HL-60 (cell line): ENCODE results near the gene SPC25.

Experiments
- DNase-seq, 2 experiments: peaks; one replicate each; pipeline ENCODE4 v3.0.0-alpha.2; 2010 to 2020; ENCODE audit warnings: low read depth in 1 of 2, low spot score in 1 of 2
- H3K27ac ChIP-seq: fragments of 250-450 bp; sonication (Bioruptor Pico); replicated peaks from 2 replicates; pipeline ENCODE4 v1.5.1; 2020; ENCODE audit warnings: mild to moderate bottlenecking, moderate library complexity
- H3K27me3 ChIP-seq: fragments of 250-450 bp; sonication (Bioruptor Pico); 2 replicates; pipeline ENCODE4 v1.5.1; 2021; ENCODE audit warnings: mild to moderate bottlenecking, moderate library complexity; ENCODE audit not compliant: insufficient read depth, poor library complexity, severe bottlenecking
- H3K4me3 ChIP-seq: replicated peaks from 2 replicates; pipeline ENCODE4 v1.5.1; 2011; ENCODE audit warnings: mild to moderate bottlenecking, control low read depth, low read length; ENCODE audit not compliant: insufficient read depth
- GABPA ChIP-seq: IDR thresholded peaks from 2 replicates; pipeline ENCODE4 v1.6.1; 2012; ENCODE audit warnings: low read depth
- POLR2AphosphoS5 ChIP-seq: IDR thresholded peaks from 2 replicates; pipeline ENCODE4 v1.6.1; 2012; ENCODE audit warnings: low read depth
- REST ChIP-seq: IDR thresholded peaks from 2 replicates; pipeline ENCODE4 v1.6.1; 2012; ENCODE audit warnings: low read depth; ENCODE audit not compliant: insufficient replicate concordance
- SPI1 ChIP-seq: IDR thresholded peaks from 2 replicates; pipeline ENCODE4 v1.6.1; 2012; ENCODE audit warnings: low read depth, mild to moderate bottlenecking, borderline replicate concordance
- TF ChIP-seq, protein P1 (sequence below): IDR thresholded peaks from one replicate; pipeline ENCODE4 v1.5.1; 2011; ENCODE audit warnings: low read length, control low read depth, inconsistent platforms; ENCODE audit not compliant: insufficient read depth

The SPC25 gene

GRCh38 chr2:168929031-168929430 is 38.8 kb upstream of the SPC25 start:
- Histone ChIP-seq H3K27me3 (peaks cover 5% of the 10 kb centered on the region), H3K4me3 (no peak overlapping the region), H3K27ac (no peak overlapping the region)
- DNase-seq = no peak
- TF ChIP-seq, protein P1, sequence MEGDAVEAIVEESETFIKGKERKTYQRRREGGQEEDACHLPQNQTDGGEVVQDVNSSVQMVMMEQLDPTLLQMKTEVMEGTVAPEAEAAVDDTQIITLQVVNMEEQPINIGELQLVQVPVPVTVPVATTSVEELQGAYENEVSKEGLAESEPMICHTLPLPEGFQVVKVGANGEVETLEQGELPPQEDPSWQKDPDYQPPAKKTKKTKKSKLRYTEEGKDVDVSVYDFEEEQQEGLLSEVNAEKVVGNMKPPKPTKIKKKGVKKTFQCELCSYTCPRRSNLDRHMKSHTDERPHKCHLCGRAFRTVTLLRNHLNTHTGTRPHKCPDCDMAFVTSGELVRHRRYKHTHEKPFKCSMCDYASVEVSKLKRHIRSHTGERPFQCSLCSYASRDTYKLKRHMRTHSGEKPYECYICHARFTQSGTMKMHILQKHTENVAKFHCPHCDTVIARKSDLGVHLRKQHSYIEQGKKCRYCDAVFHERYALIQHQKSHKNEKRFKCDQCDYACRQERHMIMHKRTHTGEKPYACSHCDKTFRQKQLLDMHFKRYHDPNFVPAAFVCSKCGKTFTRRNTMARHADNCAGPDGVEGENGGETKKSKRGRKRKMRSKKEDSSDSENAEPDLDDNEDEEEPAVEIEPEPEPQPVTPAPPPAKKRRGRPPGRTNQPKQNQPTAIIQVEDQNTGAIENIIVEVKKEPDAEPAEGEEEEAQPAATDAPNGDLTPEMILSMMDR = no peak
- TF ChIP-seq POLR2AphosphoS5 (no peak), SPI1 (no peak), GABPA (no peak), REST (no peak)

GRCh38 chr2:168928113-168928831 is 38.0 kb upstream of the SPC25 start:
- no peak overlapping the region for H3K27ac ChIP-seq
- TF ChIP-seq, protein P1 = no peak
- TF ChIP-seq GABPA (no peak), REST (no peak), POLR2AphosphoS5 (no peak), SPI1 (no peak)
- no peak for DNase-seq
- no peak overlapping the region for H3K4me3 ChIP-seq
- H3K27me3 ChIP-seq = peaks cover 5% of the 10 kb centered on the region

- Histone ChIP-seq H3K4me3 (no peak overlapping the region), H3K27me3 (peaks cover 5% of the 10 kb centered on the region), H3K27ac (no peak overlapping the region)
- TF ChIP-seq, protein P1 = no peak
- TF ChIP-seq GABPA = no peak
- DNase-seq = no peak
Observed at GRCh38 chr2:168926621-168927386, 36.6 kb upstream of the SPC25 start.
